ENCODE measurements around the gene ADGRD1.

Gene ADGRD1

DNA sequence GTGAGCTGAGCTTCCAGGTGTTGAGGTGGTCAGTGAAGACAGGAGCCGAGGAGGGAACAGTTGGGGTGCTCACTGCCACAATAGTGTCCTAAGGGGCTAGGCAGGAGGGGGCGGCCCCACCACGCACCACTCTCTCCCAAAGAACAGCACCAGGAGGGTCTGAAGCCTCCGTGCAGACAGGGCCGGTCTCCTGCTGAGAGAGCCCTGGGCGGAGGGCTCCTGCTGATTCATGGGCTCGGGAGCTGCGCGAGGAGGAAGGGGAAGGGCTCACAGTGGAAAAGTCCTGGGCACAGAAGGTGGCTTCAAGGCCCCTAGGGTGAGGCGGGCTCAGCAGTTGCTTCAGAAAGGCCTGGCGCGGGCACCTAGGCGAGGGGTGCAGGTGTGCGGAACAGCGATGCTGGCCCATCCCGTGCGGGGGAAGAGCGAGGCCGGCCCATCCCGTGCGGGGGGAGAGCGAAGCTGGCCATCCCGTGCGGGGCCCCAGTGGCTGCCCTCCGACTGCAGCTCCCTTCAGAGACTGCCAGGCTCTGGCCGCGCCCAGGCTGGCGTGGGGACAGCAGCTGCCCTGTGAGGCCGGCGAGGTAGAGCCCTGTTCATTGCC, 176.7 kb downstream of the ADGRD1 start:
- TF ChIP-seq, protein P1, sequence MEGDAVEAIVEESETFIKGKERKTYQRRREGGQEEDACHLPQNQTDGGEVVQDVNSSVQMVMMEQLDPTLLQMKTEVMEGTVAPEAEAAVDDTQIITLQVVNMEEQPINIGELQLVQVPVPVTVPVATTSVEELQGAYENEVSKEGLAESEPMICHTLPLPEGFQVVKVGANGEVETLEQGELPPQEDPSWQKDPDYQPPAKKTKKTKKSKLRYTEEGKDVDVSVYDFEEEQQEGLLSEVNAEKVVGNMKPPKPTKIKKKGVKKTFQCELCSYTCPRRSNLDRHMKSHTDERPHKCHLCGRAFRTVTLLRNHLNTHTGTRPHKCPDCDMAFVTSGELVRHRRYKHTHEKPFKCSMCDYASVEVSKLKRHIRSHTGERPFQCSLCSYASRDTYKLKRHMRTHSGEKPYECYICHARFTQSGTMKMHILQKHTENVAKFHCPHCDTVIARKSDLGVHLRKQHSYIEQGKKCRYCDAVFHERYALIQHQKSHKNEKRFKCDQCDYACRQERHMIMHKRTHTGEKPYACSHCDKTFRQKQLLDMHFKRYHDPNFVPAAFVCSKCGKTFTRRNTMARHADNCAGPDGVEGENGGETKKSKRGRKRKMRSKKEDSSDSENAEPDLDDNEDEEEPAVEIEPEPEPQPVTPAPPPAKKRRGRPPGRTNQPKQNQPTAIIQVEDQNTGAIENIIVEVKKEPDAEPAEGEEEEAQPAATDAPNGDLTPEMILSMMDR (IDR thresholded peaks at IDR 0.05; ENCODE audit: borderline replicate concordance, insufficient read depth, low read depth, low read length) = no peak
- no peak overlapping the region for H3K4me3 ChIP-seq (ENCODE audit: low read depth, low read length)

- H3K4me3 ChIP-seq (ENCODE audit: low read depth, low read length) = no peak overlapping the region
- TF ChIP-seq, protein P1 (IDR thresholded peaks at IDR 0.05; ENCODE audit: borderline replicate concordance, insufficient read depth, low read depth, low read length) = no peak
Observed at GRCh38 chr12:131131077-131131807, 177.5 kb downstream of the ADGRD1 start.

GRCh38 chr12:131131808-131132117, 178.1 kb downstream of the ADGRD1 start:
- TF ChIP-seq, protein P1 (IDR thresholded peaks at IDR 0.05; ENCODE audit: borderline replicate concordance, insufficient read depth, low read depth, low read length) = no peak
- H3K4me3 ChIP-seq (ENCODE audit: low read depth, low read length) = no peak overlapping the region

- TF ChIP-seq, protein P1 (IDR thresholded peaks at IDR 0.05; ENCODE audit: borderline replicate concordance, insufficient read depth, low read depth, low read length) = peak; percentile 91
- no peak overlapping the region for H3K4me3 ChIP-seq (ENCODE audit: low read depth, low read length)
Observed at GRCh38 chr12:131132118-131132892, 178.6 kb downstream of the ADGRD1 start.

DNA sequence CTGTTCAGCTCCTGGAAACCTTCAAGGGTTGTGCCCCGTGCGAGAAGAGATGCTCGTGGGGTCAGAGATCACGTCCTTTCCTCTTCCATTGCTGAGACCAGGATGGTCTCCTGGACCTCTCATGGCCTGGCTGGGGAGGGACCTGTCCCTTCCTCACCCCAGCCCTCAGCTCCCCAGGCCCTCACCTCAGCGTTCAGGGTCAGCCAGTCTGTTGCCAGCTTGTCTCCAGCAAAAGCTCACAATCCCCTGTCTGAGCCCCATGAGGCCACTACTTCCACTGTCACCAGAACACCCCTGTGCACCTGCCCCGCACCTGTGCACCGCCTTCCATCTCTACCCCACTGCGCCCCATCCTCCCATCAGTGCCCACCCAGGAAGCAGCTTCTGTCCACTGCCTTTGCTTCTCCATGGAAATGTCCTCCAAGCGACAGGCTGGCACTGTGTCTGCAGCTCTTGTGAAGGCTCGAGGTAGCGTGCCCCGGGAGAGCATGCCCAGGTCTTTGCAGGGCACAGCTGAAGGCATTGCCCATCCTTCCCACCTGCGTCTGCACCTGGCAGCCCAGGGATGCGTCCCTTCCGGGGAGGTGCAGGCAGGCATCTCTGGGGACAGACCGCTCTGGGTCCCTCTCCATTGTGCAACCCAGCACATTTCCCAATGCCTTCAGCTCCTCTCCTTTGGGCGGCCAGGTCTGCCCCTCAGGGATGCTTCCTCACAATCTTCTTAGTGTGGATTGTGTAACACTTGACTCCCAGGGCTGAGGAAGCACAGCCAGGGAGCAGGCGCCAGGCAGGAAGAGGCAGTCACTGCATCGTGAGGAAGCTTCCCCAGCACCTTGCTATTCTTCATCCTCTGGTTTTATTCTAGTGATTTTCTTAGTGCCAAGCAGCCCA, 179.6 kb downstream of the ADGRD1 start:
- TF ChIP-seq, protein P1 (IDR thresholded peaks at IDR 0.05; ENCODE audit: borderline replicate concordance, insufficient read depth, low read depth, low read length) = no peak
- no peak overlapping the region for H3K4me3 ChIP-seq (ENCODE audit: low read depth, low read length)

GRCh38 chr12:131133994-131134393, 180.3 kb downstream of the ADGRD1 start:
- TF ChIP-seq, protein P1 (IDR thresholded peaks at IDR 0.05; ENCODE audit: borderline replicate concordance, insufficient read depth, low read depth, low read length) = no peak
- no peak overlapping the region for H3K4me3 ChIP-seq (ENCODE audit: low read depth, low read length)

Data from GM12875 (cell line).